Panc1 (cell line): ENCODE results near the gene ZNF333. TPM values are rescaled to one million over a fixed set of nuclear protein-coding genes. Genes with fewer than 3 reads are reported as not detected.

ENCODE experiments used
- total RNA-seq: library from RNA; stranded (reverse); gene quantifications from one replicate; pipeline ENCODE4 v1.2.1, GENCODE V29; 2021; ENCODE audit not compliant: unreplicated experiment

ZNF333 gene
- total RNA-seq, 1 experiment from 2014 or later = 9.2 TPM

Other genes with a start within 250 kb of the ZNF333 start
- gene PTGER1, start 214.7 kb upstream of the ZNF333 start, total RNA-seq = 2.2 TPM
- gene GIPC1, start 193.9 kb upstream of the ZNF333 start, total RNA-seq = 160 TPM
- 149 TPM for gene DNAJB1, start 171.7 kb upstream of the ZNF333 start, total RNA-seq
- gene TECR, start 160.5 kb upstream of the ZNF333 start, total RNA-seq = 233 TPM
- 180 TPM for gene NDUFB7, start 118.0 kb upstream of the ZNF333 start, total RNA-seq
- not detected for gene CLEC17A, start 107.0 kb upstream of the ZNF333 start, total RNA-seq
- not detected for gene ADGRE3, start 15.2 kb upstream of the ZNF333 start, total RNA-seq
- gene ADGRE2, start 88.5 kb downstream of the ZNF333 start, total RNA-seq = 0.21 TPM
- gene OR7A5, start 145.1 kb downstream of the ZNF333 start, total RNA-seq = not detected
- not detected for gene OR7C1, start 145.1 kb downstream of the ZNF333 start, total RNA-seq
- not detected for gene OR7A10, start 158.9 kb downstream of the ZNF333 start, total RNA-seq
- not detected for gene OR7A17, start 196.1 kb downstream of the ZNF333 start, total RNA-seq